ENCODE results near the gene MSI2.
A peak's percentile ranks its signal among the peaks of the same experiment; 100 is the strongest.

The MSI2 gene

DNA sequence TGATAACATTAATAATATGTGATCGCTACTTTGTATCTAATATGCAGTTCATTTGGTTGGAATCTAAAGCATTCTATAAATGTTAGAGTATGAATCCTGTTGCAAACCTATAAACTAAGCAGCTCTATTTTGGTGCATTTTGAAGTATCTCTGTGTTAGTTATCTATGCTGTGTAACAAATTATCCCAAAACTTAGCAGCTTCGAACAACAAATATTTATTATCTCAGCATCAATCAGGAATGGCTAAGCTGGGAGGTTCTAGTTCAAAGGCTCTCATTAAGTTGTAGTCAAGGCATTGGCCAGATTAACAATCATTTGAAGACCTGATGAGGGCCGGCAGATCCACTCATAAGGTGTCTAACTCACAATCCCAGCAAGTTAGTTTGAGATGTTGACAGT is 10.1 kb upstream of the MSI2 start:
- no peak for DNase-seq (ENCODE audit: low read depth)

DNA sequence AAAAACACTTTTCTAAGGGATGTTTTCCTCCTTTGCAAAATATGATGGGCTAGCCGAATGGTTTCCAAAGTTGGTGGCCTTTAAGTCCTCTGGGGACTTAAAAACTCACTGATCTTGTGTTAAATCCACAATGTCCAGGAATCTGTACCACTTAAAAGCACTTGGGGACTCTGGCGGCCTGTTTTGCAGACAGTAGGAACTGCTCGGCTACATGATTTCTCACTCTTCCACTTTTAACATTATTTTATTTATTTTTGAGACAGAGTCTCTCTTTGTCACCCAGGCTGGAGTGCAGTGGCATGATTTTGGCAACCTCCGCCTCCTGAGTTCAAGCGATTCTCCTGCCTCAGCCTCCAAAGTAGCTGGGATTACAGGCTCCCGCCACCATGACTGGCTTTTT is 9.1 kb upstream of the MSI2 start:
- no peak for DNase-seq (ENCODE audit: low read depth)

DNA sequence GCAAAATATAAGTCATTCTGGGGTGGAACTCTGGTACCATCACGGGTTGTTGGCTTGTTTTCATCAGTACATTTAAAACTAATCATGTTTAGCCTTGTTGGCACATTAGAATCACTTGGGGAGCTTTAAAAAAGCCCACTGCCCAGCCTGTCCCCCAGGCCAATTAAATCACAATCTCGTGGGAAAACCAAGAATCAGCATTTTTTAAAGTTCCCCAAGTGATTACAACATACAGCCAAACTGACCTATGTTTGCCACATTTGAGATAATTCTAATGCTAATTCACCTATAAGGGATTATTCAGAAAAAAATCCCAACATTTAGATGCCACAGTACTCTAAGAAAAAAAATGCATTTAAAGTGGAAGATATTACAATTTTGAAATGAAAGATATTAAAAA is 8.4 kb upstream of the MSI2 start:
- no peak for DNase-seq (ENCODE audit: low read depth)

DNA sequence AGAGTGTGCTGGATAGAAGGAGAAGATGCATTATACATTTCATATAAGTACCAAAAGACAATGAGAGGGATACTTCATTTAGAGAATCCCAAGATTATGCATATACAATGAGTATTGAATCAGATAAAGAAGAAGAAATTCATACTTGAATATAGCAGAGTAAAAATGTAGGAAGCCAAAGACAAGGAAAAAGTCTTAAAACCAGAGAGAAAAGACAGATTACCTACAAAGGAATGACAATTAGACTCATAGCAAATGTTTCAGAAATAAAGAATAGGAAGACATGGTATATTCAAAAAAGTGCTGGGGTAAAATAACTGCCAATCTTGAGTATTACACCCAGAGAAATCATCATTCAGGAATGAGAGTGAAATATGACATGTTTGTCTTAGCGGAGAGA is 6.8 kb upstream of the MSI2 start:
- DNase-seq (ENCODE audit: low read depth), result no peak

DNA sequence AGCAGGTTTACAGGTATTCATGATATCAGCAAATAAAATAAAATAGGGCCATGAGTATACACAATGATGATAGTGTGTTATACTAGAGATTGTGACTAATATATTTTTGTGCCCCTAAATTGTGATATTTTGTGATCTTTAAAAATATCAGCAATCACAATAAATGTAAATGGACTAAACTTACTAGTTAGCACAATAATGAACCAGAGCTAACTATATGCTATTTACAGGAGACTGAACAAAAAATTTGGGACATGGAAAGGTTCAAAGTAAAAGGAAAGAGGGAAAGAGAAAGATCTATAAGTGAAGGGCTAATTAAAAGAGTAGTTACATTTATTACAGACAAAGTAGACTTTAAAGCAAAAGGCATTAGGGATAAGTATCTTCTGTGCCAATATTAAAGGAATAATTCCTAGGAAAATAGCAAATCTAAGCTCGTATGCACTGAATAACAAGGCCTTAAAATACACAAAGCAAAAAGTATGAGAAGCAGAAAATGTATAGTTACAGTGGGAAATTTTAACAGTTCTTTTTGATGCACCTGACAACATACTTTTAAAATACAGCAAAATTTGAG is 5.0 kb upstream of the MSI2 start:
- no peak for DNase-seq (ENCODE audit: low read depth)

DNA sequence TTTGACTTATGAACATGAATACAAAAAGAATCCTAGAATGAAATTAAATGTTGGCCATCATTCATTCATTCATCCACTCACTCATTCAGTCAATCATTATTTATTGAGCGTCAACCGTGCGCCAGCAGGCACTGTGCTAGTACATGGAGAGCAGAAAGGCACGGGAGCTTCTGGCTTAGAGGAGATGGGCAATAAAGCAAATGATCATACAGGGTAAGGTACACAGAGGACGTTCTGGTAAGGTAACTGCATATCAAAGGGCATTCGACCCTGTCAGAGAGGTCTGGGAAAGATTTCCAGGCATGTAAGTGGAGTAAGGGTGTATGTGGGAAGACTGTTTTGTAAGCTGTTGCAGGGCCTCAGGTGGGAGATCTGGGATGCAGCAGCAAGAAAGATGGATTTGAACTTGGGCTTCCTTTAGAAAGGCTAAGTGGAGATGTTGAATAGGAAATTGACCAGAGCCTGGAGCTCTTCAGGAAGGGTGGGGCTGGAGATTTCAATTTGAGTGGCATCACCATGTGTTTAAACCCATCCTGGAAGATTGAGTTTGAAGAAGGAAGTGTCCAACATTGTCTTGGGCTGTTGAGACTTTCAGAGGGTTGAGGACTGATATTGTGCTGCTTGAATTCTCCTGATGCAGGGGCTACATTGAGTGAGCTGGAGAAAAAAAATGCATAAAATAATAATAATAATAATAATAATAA is 2.8 kb upstream of the MSI2 start:
- no peak for DNase-seq (ENCODE audit: low read depth)

DNA sequence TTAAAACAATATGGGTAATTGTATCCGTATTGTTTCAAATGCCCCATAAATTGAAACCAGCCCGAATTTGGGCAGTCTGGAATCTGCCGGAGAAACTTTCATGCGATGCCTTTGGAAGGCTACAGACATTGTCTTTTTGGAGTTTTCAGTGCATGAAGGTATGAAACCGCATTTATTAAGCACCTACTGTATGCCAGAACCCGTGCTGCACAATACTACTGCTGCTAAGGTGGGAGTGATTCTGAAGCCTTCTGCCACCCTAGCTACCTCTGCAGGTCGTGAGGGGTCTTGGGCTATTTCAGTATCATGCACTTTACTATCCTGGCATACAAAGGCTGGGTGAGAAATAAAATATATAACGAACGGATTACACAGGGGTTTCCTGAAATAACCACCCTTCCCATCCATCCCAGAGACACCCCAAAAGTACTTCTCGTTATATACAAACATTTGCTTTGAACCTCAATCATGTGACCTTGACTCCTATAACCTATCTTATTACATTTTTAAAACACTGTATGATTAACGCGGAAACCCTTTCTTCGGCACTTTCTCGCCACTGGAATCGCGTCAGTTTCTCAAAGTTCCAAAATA is 1.0 kb upstream of the MSI2 start:
- no peak for DNase-seq (ENCODE audit: low read depth)

DNA sequence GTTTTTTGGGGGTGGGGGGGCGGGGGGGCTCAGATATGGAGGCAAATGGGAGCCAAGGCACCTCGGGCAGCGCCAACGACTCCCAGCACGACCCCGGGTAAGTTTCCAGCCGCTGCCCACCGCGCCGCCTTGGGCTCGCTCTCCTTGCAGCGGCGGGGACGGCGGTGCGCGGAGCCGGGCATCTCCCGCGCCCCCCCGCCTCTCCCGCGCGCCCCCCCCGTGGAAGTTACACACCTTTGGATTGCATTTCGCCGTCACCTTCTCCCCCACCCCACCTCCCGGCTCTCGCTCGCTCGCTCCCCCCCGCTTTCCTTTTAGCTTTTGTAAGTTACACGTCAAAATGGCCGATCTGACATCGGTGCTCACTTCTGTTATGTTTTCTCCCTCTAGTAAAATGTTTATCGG is 387 bp downstream of the MSI2 start:
- peak; percentile 25 for DNase-seq (ENCODE audit: low read depth)

DNA sequence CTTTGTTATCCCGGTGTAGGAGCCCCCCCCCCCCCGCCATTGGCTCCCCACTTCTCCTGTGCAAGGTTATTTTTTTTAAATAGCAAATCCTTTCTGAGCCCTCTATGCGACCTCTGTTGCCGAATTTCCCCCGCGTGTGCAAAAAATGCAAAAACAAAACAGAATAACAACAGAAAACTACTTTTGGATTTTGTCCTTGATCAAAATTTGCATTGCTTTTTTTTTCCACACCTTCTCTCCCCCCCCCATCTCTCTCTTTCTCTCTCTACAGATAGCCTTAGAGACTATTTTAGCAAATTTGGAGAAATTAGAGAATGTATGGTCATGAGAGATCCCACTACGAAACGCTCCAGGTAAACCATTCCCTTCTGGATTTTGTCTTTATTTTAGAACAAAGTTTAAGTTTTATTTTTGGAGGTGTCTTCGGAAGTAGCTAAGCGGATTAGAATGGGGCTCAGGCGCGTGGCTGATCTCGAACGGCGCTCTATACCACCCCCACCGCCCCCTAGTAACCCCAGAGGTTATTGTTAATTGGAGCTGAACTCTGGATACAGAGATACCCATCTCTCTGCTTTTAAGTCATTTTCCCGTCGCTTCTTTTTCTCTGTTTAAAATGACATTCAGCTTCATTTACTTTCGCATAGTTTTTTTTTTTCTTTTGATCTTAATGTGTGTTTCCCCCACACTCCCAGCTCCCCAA is 1.0 kb downstream of the MSI2 start:
- DNase-seq (ENCODE audit: low read depth), result no peak

DNA sequence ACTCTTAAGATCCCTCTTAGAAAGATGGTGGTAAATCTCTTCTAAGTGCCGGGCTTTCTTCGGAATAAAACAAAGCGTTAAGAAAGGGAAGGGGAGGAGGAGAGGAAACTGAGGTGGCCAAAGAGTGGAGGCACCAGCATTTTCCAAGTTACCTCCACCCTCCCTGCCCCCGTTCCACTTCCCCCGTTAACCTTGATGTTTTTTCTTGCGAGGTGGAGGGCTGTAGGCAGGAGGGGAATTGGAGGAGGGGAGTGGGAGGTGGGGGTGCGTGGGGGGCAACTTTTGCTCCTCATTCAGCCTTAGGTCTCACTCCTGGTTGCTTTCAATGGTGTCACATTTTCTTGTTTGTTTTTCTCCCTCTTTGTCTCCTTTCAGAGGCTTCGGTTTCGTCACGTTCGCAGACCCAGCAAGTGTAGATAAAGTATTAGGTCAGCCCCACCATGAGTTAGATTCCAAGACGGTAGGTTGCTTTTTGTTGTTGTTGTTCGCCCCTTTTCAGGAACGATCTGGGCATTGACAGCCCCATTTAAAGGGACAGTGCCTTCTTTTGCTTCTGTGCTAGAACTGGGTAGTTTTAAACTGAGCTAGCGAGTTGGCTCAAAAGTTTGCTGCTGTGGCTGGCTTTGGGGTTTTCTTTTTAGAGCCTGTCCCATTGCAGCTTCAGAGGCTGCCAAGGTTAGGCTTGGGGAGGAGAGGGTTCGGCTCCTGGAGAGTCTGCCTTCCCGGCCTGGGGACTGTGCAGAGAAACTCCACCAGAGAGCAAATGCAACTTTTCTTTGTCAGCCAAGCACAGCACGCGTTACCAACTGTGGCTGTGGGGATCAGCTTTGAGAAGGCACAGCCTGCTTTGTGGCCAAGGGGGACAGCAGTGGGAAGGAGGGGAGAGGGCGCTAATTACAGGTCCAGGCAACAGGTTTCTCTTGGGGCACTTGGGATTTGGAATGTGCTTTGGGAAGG is 1.9 kb downstream of the MSI2 start:
- DNase-seq (ENCODE audit: low read depth), result peak; percentile 21

DNA sequence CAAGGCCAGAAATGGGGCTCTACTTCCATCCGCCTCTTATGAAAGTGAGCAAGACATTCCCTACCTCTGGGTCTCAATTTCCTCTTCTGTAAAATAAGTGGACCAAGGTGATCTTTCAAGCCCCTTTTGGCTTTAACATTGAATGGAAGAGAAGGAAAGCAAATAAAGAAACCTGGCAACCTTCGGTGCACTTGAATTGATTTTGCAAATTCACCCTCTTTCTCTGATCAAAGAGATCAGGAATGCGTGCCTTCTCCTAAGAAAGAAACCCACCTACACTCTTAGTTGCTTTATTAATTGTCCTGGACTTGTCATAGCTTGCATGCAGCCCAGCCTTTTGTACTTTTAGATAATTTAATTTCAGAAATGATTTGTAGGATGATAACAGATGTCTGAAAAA is 3.0 kb downstream of the MSI2 start:
- no peak for DNase-seq (ENCODE audit: low read depth)

DNA sequence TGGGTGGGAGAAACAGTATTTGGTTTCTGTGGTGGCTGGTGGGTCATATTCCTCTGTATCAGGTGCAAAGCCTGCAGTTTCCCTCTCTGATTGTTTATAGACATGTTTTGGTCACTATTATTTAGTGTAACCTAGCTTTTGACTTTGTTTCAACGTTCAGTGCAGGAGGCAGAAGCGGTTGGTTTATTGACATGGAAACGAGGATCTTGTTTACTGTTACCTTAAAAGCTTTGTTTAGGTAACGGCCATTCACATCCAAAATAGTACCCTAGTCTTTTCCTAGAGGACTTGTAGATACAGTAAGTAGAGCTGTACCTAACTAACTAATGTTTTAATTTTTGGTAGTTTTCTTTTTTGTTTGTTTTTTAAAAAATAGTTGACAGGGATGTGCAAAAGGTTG is 3.5 kb downstream of the MSI2 start:
- no peak for DNase-seq (ENCODE audit: low read depth)

DNA sequence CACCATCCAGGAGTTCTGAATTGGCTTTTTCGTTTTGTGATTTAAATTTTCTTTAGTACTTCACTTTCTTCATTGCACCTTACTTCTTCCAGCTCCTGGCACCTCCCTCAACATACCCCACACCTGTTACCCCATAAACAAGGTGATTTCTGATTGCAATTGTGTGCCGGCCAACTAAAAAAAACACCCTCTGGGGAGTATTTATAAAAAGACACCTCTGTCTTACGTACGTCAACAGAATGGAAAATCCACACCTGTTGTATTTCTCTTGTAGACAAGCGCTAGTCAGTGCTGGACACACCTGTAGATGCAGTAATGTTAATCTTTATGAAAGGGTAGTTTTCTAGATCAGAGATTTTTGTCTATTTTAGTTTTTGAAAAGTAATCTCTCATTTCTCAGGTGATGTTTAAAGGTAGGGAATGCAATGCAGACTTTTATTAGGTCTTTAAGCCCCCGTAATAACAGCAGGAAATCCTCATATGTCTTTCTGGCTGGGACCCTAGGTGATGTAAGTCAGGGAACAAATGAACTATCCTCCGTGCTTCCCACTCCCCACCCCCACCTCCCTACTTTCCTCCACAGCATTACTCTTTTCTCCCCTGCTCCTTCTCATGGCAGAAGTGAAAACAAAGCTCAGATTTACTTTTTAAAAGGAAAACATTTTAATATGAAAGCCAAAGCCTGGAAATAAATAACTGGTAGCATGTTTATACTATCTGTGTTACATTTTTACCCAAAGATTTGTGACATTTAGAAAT is 4.2 kb downstream of the MSI2 start:
- DNase-seq (ENCODE audit: low read depth), result no peak

DNA sequence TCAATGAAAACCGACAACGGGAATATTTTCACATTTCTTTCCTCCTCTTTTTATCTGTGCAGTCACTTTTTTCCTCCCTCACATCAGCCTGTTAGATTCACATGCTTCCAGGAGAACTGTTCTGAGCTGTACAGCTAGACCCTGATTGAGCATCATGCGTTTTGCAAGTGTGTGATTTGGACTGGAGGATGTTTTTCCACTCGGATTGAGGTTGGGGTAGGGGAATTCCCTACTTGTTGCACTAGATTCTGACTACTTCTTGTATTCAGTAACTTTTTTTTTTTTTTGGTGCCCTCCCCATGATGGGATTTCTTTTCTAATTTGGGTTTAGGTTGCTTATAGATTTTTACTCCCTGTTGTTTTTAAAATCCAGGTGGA is 4.8 kb downstream of the MSI2 start:
- peak; percentile 54 for DNase-seq (ENCODE audit: low read depth)

DNA sequence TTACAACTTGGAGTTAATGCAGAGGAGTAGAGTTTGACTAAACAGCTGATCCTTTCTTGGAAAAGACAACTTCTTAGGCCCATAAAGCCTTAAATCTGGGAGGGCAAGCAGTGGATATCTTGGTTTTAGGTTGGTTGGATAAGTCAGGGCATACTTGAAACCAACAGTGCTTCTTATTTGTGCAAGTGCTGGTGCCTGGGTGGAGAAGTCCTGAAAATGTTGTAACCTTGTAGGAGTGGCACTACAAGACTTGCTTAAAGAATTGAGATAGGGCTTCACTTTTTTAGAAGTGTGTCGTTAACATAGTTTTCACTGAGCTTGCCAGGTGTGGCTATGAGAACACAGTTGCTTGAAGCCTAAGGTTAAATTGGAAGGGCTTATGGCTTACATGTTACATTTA is 6.2 kb downstream of the MSI2 start:
- DNase-seq (ENCODE audit: low read depth), result no peak

DNA sequence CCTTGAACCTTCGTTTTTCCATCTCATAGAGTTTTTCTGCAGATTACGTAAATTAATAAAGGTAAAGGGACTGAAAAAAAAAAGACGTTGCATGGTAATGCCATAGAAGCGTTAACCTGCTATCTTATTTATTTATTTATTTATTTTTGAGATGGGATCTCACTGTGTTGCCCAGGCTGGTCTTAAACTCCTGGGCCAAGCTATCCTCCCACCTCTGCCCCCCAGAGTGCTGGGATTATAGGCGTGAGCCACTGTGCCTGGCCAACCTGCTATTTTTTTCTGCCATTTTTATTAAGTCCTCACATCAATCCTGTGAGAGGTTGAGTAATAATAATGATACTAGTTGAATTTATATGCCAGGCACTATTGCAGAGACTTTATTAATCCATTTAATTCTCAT is 7.9 kb downstream of the MSI2 start:
- no peak for DNase-seq (ENCODE audit: low read depth)

DNA sequence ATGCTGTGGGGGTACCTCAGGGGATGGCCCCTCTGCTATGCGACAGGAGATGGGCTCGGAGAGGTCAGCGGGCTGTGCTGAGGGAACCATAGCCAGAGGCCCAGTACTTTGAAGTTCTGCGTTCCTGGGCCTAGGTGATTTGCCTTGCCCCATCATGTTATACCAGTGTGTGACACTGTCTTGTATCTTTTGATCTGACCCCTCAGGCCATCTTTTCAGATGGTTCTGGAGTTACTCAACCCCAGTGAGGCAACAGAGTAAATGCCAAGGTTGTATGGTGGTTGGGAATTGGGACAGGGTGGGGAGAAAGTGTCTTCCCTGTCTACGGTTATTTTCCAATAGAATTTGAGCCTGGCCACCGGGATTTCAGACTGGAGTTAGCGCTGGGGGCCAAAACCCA is 8.5 kb downstream of the MSI2 start:
- DNase-seq (ENCODE audit: low read depth), result no peak

DNA sequence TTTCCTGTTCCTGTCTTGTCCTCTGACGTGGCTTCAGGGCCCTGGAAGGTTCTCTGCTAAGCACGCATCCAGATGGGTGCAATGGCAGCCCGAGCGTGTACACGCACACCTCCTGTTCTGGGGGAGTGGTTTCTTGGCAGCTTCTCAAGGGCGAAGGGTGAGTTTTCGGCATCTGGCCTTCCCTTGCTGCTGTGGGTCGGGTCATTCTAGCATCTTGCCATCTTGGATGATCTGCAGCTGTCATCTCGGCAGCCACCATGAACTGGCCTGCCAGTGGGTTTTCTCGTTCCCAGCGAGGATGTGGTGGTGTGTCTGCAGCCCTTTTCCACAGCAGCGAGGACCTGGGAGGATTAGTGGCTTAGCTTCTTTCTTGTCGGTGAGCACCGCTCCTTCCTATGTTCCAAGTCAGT is 10.6 kb downstream of the MSI2 start:
- DNase-seq (ENCODE audit: low read depth), result no peak

DNA sequence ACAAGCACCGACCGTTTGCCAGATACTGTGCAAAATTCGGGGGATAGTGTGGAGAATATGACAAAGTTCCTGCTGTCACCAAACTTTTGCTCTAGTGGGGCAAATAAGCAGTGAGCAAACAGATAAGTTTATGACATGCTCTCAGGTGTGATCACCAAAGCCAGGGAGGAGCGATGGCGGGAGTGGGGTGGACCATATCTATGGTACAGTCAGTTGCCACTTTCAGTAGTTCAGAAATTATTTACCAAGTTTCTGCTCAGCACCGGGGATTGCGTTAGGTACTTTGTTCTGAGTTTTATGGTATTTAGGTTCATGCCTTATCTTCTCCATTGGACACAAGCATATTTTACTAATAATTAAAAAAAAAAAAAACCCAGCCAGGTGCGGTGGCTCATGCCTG is 11.9 kb downstream of the MSI2 start:
- DNase-seq (ENCODE audit: low read depth), result no peak

DNA sequence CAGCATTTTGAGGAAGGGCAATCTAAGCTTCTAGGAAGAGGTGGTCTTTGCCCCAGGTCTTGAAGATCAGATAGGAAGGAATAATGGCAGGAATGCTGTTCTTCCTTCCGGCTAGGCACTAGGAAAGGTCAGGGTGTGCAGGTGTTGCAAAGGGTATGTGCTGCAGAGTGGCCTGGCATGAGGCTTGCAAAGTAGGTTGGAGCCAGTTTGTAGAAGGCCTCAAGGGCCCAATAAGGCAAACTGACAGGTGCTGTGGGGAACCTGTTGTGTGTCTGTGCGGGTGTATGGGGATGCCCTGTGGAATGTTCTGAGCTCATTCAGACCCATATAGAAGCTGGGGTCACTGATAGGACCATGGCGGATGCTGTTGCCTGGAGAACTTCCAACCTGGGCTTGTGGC is 12.7 kb downstream of the MSI2 start:
- no peak for DNase-seq (ENCODE audit: low read depth)

DNA sequence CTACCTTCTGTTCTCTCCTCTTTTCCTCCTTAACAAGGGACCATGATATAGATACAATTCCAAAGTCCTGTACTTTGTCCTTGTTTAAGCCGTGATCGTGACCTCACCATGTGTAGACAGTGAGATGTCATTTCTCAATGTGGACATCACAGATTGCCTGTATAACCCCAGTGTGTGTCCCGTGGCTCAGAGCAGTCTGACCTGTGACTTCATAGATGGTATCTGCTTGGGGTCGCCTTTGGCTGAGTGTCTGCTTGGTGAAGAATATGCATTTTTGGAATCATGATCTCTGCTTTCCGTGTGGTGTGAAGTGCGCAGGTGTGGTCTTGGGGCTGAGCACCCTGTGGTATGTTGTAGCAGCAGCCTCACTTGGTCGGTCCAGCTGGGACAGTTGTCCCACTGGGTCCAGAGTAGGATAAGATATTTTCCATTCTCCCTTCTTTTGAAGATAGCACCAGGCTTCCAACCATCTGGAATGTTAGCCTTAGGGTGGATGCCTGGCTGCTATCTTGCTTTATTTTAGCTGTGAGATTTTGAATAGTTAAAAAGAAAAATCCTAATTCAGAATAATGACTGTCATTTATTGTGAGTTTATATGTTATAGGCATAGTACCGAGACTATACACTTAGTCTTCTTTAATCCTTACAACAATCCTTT is 13.4 kb downstream of the MSI2 start:
- no peak for DNase-seq (ENCODE audit: low read depth)
